GM19438 (cell line): ENCODE measurements around the gene LCLAT1.

Source experiments
- ATAC-seq: cut with Tn5 transposase; IDR thresholded peaks from one replicate; pipeline ENCODE4 v1.9.1; 2021; ENCODE audit warnings: low read depth; ENCODE audit not compliant: unreplicated experiment

LCLAT1 gene

GRCh38 chr2:30422444-30423040 is 24.5 kb upstream of the LCLAT1 start:
- ATAC-seq: no peak

GRCh38 chr2:30424231-30424630 is 22.8 kb upstream of the LCLAT1 start:
- ATAC-seq: no peak

GRCh38 chr2:30425326-30425725 is 21.7 kb upstream of the LCLAT1 start:
- ATAC-seq: no peak

- ATAC-seq: no peak
Measured at GRCh38 chr2:30427606-30428347, 19.3 kb upstream of the LCLAT1 start.

- ATAC-seq: no peak
Measured at GRCh38 chr2:30428348-30428662, 18.7 kb upstream of the LCLAT1 start.

- ATAC-seq: no peak
Measured at GRCh38 chr2:30428827-30429461, 18.1 kb upstream of the LCLAT1 start.

- ATAC-seq: no peak
Measured at GRCh38 chr2:30433541-30434299, 13.3 kb upstream of the LCLAT1 start.

GRCh38 chr2:30434708-30435107 is 12.3 kb upstream of the LCLAT1 start:
- no peak for ATAC-seq

GRCh38 chr2:30436859-30437435 is 10.1 kb upstream of the LCLAT1 start:
- ATAC-seq: no peak

GRCh38 chr2:30437809-30438548 is 9.1 kb upstream of the LCLAT1 start:
- ATAC-seq: no peak

GRCh38 chr2:30439296-30439695 is 7.8 kb upstream of the LCLAT1 start:
- ATAC-seq: no peak

GRCh38 chr2:30439879-30440278 is 7.2 kb upstream of the LCLAT1 start:
- no peak for ATAC-seq

GRCh38 chr2:30441023-30441422 is 6.0 kb upstream of the LCLAT1 start:
- ATAC-seq: no peak

GRCh38 chr2:30443081-30443480 is 4.0 kb upstream of the LCLAT1 start:
- no peak for ATAC-seq

GRCh38 chr2:30444273-30444672 is 2.8 kb upstream of the LCLAT1 start:
- ATAC-seq: no peak

- no peak for ATAC-seq
Measured at GRCh38 chr2:30445266-30445821, 1.7 kb upstream of the LCLAT1 start.

GRCh38 chr2:30446602-30447148 is 371 bp upstream of the LCLAT1 start:
- no peak for ATAC-seq

GRCh38 chr2:30448308-30448707 is 1.3 kb downstream of the LCLAT1 start:
- no peak for ATAC-seq

GRCh38 chr2:30448866-30449265 is 1.8 kb downstream of the LCLAT1 start:
- no peak for ATAC-seq

GRCh38 chr2:30450025-30450424 is 3.0 kb downstream of the LCLAT1 start:
- no peak for ATAC-seq
